ENCODE measurements around the gene UTS2B.

GRCh38 chr3:191329654-191330529 is at the start of gene UTS2B:
- TF ChIP-seq, protein P1, sequence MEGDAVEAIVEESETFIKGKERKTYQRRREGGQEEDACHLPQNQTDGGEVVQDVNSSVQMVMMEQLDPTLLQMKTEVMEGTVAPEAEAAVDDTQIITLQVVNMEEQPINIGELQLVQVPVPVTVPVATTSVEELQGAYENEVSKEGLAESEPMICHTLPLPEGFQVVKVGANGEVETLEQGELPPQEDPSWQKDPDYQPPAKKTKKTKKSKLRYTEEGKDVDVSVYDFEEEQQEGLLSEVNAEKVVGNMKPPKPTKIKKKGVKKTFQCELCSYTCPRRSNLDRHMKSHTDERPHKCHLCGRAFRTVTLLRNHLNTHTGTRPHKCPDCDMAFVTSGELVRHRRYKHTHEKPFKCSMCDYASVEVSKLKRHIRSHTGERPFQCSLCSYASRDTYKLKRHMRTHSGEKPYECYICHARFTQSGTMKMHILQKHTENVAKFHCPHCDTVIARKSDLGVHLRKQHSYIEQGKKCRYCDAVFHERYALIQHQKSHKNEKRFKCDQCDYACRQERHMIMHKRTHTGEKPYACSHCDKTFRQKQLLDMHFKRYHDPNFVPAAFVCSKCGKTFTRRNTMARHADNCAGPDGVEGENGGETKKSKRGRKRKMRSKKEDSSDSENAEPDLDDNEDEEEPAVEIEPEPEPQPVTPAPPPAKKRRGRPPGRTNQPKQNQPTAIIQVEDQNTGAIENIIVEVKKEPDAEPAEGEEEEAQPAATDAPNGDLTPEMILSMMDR (IDR thresholded peaks at IDR 0.05) = no peak
- TF ChIP-seq POLR2A (IDR thresholded peaks at IDR 0.05) = no peak
